Measurements from ENCODE around the gene THOC7. TPM values are rescaled to one million over a fixed set of nuclear protein-coding genes. Genes with fewer than 3 reads are reported as not detected.

THOC7 gene
- total and polyA plus RNA-seq, 2 experiments from 2014 or later = 61.7 to 67.3 TPM

GRCh38 chr3:63911509-63911872, 47.9 kb upstream of the THOC7 start:
- TF ChIP-seq EZH2phosphoT487 (IDR thresholded peaks at IDR 0.05; ENCODE audit: low read depth, severe bottlenecking, unreplicated experiment) = no peak
- no peak for TF ChIP-seq EZH2 (IDR thresholded peaks at IDR 0.05; ENCODE audit: borderline replicate concordance)
- TF ChIP-seq CTCF (IDR thresholded peaks at IDR 0.05; ENCODE audit: poor library complexity) = no peak
- Histone ChIP-seq H3K27me3 (no peaks in the 10 kb centered on the region), H3K4me1 (ENCODE audit: insufficient read depth) (peaks cover 15% of the 10 kb centered on the region), H4K20me1 (ENCODE audit: insufficient read depth, poor library complexity, severe bottlenecking) (peaks cover 5% of the 10 kb centered on the region), H3K79me2 (peaks cover 43% of the 10 kb centered on the region), H3K4me3 (peak overlapping the region; percentile 75), H3K9me2 (replicated peaks; ENCODE audit: insufficient read depth) (no peaks in the 10 kb centered on the region), H3K36me3 (replicated peaks; ENCODE audit: insufficient read depth, low read depth) (peaks cover 4% of the 10 kb centered on the region), H3K27ac (peak overlapping the region; percentile 97), H3K9me3 (ENCODE audit: low read depth) (no peaks in the 10 kb centered on the region), H3K4me2 (peak overlapping the region; percentile 87), H2AFZ (peak overlapping the region; percentile 32)
- 1% methylated on average over 18 of the region's 18 CpGs for WGBS (ENCODE audit: low lambda C conversion rate, missing lambda C conversion rate)
- DNase-seq (ENCODE audit: low spot score) = no peak

GRCh38 chr3:63910891-63911290, 47.3 kb upstream of the THOC7 start:
- Histone ChIP-seq H3K27ac (peak overlapping the region; percentile 97), H3K79me2 (peaks cover 37% of the 10 kb centered on the region), H2AFZ (peak overlapping the region; percentile 32), H3K9me2 (replicated peaks; ENCODE audit: insufficient read depth) (no peaks in the 10 kb centered on the region), H3K4me2 (peak overlapping the region; percentile 87), H3K36me3 (replicated peaks; ENCODE audit: insufficient read depth, low read depth) (no peaks in the 10 kb centered on the region), H3K4me3 (no peak overlapping the region), H3K27me3 (no peaks in the 10 kb centered on the region), H3K4me1 (ENCODE audit: insufficient read depth) (peaks cover 15% of the 10 kb centered on the region), H4K20me1 (ENCODE audit: insufficient read depth, poor library complexity, severe bottlenecking) (peaks cover 5% of the 10 kb centered on the region), H3K9me3 (ENCODE audit: low read depth) (no peaks in the 10 kb centered on the region)
- WGBS (ENCODE audit: low lambda C conversion rate, missing lambda C conversion rate) = 43% methylated on average over 1 of the region's 1 CpG
- DNase-seq (ENCODE audit: low spot score) = no peak
- no peak for TF ChIP-seq EZH2phosphoT487 (IDR thresholded peaks at IDR 0.05; ENCODE audit: low read depth, severe bottlenecking, unreplicated experiment)
- no peak for TF ChIP-seq EZH2 (IDR thresholded peaks at IDR 0.05; ENCODE audit: borderline replicate concordance)
- no peak for TF ChIP-seq CTCF (IDR thresholded peaks at IDR 0.05; ENCODE audit: poor library complexity)

- H3K4me1 ChIP-seq (ENCODE audit: insufficient read depth) = peaks cover 15% of the 10 kb centered on the region
- no peak for DNase-seq (ENCODE audit: low spot score)
- H3K27me3 ChIP-seq = no peaks in the 10 kb centered on the region
- WGBS (ENCODE audit: low lambda C conversion rate, missing lambda C conversion rate) = 94% methylated on average over 4 of the region's 4 CpGs
- H3K9me2 ChIP-seq (replicated peaks; ENCODE audit: insufficient read depth) = no peaks in the 10 kb centered on the region
- no peaks in the 10 kb centered on the region for H3K36me3 ChIP-seq (replicated peaks; ENCODE audit: insufficient read depth, low read depth)
- no peak overlapping the region for H3K27ac ChIP-seq
- no peak for TF ChIP-seq EZH2phosphoT487 (IDR thresholded peaks at IDR 0.05; ENCODE audit: low read depth, severe bottlenecking, unreplicated experiment)
- no peak for TF ChIP-seq CTCF (IDR thresholded peaks at IDR 0.05; ENCODE audit: poor library complexity)
- no peak for TF ChIP-seq EZH2 (IDR thresholded peaks at IDR 0.05; ENCODE audit: borderline replicate concordance)
- no peak overlapping the region for H3K4me2 ChIP-seq
- no peak overlapping the region for H2AFZ ChIP-seq
- no peaks in the 10 kb centered on the region for H3K9me3 ChIP-seq (ENCODE audit: low read depth)
- H3K79me2 ChIP-seq = peaks cover 32% of the 10 kb centered on the region
- H4K20me1 ChIP-seq (ENCODE audit: insufficient read depth, poor library complexity, severe bottlenecking) = peaks cover 5% of the 10 kb centered on the region
- no peak overlapping the region for H3K4me3 ChIP-seq
Measured at GRCh38 chr3:63910001-63910400, 46.4 kb upstream of the THOC7 start.

- Histone ChIP-seq H3K4me2 (no peak overlapping the region), H3K79me2 (peaks cover 26% of the 10 kb centered on the region), H4K20me1 (ENCODE audit: insufficient read depth, poor library complexity, severe bottlenecking) (peaks cover 5% of the 10 kb centered on the region), H3K27ac (no peak overlapping the region), H3K4me1 (ENCODE audit: insufficient read depth) (peaks cover 15% of the 10 kb centered on the region), H3K36me3 (replicated peaks; ENCODE audit: insufficient read depth, low read depth) (no peaks in the 10 kb centered on the region), H2AFZ (no peak overlapping the region), H3K4me3 (no peak overlapping the region), H3K9me2 (replicated peaks; ENCODE audit: insufficient read depth) (no peaks in the 10 kb centered on the region), H3K27me3 (no peaks in the 10 kb centered on the region), H3K9me3 (ENCODE audit: low read depth) (no peaks in the 10 kb centered on the region)
- TF ChIP-seq EZH2phosphoT487 (IDR thresholded peaks at IDR 0.05; ENCODE audit: low read depth, severe bottlenecking, unreplicated experiment) = no peak
- no peak for TF ChIP-seq EZH2 (IDR thresholded peaks at IDR 0.05; ENCODE audit: borderline replicate concordance)
- TF ChIP-seq CTCF (IDR thresholded peaks at IDR 0.05; ENCODE audit: poor library complexity) = no peak
- no peak for DNase-seq (ENCODE audit: low spot score)
- WGBS (ENCODE audit: low lambda C conversion rate, missing lambda C conversion rate) = 86% methylated on average over 2 of the region's 2 CpGs
Measured at GRCh38 chr3:63909431-63909830, 45.8 kb upstream of the THOC7 start.
